AG09319 (cell line): ENCODE measurements around the gene GABRB3.

Source experiments
- DNase-seq: peaks from one replicate; pipeline ENCODE4 v3.0.0-alpha.2; 2010; ENCODE audit warnings: low read depth; ENCODE audit errors: extremely low read depth
- TF ChIP-seq, protein P1 (sequence below): IDR thresholded peaks from 2 replicates; pipeline ENCODE4 v1.5.1; 2011; ENCODE audit warnings: low read depth, mild to moderate bottlenecking, inconsistent platforms, low read length, moderate library complexity

The GABRB3 gene

DNA sequence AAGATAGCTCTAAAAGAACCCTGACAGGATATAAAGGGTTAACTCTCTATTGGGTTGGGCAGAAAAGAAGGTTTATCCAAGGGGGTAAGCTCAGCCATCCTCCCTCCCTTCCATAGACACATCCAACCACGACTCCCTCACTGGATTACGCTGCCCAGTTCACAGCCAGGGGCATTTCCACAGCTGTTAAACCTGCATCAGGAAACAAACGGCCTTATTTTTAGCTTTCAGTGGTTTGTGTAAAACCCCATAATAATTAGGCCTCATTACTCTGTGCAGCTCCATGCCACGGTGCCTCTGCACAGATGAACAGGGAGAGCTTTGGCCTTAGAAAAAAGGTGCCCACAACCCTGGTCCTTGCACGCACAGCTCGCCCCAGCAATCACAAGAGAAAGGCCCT, 110.6 kb downstream of the GABRB3 start:
- no peak for DNase-seq
- TF ChIP-seq, protein P1, sequence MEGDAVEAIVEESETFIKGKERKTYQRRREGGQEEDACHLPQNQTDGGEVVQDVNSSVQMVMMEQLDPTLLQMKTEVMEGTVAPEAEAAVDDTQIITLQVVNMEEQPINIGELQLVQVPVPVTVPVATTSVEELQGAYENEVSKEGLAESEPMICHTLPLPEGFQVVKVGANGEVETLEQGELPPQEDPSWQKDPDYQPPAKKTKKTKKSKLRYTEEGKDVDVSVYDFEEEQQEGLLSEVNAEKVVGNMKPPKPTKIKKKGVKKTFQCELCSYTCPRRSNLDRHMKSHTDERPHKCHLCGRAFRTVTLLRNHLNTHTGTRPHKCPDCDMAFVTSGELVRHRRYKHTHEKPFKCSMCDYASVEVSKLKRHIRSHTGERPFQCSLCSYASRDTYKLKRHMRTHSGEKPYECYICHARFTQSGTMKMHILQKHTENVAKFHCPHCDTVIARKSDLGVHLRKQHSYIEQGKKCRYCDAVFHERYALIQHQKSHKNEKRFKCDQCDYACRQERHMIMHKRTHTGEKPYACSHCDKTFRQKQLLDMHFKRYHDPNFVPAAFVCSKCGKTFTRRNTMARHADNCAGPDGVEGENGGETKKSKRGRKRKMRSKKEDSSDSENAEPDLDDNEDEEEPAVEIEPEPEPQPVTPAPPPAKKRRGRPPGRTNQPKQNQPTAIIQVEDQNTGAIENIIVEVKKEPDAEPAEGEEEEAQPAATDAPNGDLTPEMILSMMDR = no peak

DNA sequence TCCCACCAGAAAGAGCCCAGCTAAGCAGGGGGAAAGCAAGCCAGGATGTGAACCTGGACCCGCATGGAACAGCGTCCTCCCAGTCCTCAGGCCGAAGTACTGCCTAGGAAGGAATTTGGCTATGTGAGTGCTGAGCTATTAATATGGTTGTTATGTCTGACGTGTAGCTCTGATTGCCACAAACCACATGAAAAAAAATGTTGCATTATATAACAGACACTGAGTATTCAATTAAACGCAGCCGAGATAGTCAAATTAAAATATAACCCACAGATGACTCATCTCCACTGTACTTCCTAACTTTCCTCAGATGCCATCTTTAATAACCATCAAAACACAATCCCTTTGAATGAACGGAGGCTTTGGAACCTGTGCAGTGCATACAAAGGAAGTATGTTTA, 111.1 kb downstream of the GABRB3 start:
- TF ChIP-seq, protein P1 = no peak
- DNase-seq = no peak

DNA sequence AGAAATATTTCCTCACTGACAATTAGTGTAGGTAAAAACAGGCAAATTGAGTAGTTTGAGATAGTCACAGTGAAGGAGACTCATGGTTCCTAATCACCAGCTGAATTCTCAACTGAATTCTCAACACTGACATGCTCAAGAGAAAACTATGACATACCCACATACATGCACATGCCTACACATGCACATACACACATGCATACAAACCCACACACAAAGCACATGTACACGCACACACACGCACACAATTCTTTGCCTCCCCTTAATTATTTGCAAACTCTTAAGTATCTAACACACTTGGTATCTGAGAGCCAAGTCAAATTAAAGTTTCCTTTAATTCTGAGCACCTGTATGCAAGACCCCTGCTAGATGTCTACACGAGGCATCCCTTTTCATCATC, 111.8 kb downstream of the GABRB3 start:
- DNase-seq = no peak
- TF ChIP-seq, protein P1 = no peak

DNA sequence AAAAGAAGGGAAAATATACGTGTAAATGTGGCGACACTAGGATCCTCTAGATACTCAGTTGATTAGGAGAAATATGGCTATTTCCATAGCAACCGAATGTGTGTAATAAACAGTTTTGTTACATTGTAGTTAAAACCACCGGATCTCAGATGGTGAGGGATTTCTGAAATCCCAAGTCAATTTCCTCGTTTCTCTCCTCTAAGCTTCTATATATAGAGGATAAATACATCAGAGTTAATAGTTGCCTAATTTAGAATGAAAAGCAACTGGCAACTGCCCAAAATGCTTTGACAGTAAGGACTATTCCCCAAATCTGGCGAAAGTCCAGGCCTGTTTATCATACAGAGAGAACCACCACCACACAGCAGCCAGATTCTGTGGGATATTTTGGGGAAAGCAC, 112.6 kb downstream of the GABRB3 start:
- DNase-seq = no peak
- TF ChIP-seq, protein P1 = no peak

DNA sequence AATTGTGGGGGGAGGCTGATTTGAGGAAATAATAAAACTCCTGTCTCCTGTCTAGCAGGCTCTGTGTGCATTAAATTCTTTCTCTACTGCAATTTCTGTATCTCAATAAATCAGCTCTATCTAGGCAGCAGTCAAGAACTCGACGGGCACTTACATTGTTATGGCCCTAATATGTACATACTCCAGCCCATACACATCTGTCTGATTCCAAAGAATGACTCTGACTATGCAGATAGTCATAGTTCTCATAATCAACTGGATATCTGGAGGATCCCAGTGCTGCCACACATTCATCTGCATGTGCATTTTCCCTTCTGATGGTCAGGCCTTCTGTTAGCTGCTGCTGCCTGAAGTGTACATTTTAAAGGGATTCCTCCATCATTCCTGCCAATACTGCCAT, 114.6 kb downstream of the GABRB3 start:
- no peak for DNase-seq
- TF ChIP-seq, protein P1 = no peak

DNA sequence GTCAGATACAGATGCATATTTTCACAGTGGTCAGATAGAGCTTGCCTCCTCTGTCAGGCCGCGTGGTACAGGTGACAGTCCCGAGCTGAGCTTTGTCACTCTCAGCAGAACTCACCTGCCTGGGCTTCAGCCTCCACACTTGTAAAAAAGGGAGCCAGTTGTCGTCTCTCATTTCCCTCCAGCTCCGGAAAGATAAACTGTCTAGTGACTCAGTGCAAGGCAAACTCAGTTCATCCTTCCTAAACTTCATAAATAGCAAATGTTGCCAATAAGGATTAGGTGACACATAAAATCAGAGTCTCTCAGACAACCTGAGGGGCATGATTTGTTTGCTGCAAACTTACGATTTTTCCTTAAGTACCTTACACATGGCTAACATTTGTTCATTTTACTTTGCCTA, 116.8 kb downstream of the GABRB3 start:
- TF ChIP-seq, protein P1 = no peak
- DNase-seq = no peak

DNA sequence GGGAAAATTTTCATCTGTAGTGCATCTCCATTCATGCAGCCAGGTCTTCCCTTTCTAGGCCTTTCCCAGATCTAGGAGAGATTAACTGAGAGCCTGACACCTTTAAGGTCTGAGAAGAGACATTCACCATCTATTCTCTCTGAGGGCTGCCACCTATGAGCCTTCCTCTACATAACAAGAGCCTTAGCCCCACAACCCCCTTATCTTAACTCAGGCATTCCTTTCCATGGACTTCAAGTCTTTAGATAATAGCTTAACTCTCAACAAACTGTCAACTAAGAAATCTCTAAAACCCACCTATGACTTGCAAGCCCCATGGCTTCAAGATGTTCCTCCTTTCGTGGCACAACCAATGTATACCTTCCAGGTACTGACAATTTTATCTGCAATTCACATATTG, 121.0 kb downstream of the GABRB3 start:
- no peak for DNase-seq
- TF ChIP-seq, protein P1 = no peak

DNA sequence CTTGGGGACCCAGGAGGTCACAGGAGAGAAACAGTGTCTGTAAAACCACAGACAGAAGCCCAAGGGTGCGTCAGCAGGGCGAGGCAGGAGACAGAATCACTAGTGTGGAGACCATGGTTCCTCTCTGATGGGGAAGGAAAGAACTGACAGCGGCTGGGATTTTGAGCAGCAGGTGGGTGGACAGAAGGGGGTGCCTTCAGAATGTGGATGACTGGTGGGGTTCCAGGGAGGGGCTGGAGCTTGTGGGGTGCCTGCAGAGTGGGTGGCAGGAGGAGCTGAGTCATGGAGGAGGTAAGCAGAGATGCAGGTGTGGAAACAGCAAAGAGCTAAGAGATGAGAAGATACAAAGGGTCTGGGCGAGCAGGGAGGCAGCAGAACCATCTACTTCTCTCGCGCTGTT, 124.2 kb downstream of the GABRB3 start:
- no peak for DNase-seq
- TF ChIP-seq, protein P1 = no peak
